CD14-positive monocyte (primary cell): ENCODE data around the gene AQP12B. TPM values are rescaled to one million over a fixed set of nuclear protein-coding genes. Genes with fewer than 3 reads are reported as not detected.
"Not testable (repeated sequence)": the region's sequence is repeated elsewhere in the genome, so short reads cannot be mapped to it uniquely, and the experiment has no call there.

Source experiments
- DNase-seq, 3 donors: peaks; one replicate each; pipeline ENCODE4 v3.0.0-alpha.2; 2011 to 2022
- H2AFZ ChIP-seq: 2 replicates; pipeline ENCODE4 v1.6.0; 2012; ENCODE audit warnings: mild to moderate bottlenecking, low read depth, low read length, inconsistent platforms; ENCODE audit not compliant: insufficient read depth, poor library complexity, severe bottlenecking
- H3K27ac ChIP-seq, 2 donors: 1 replicate in 1 of 2; 2 replicates in 1 of 2; pipeline ENCODE4 v1.5.1; 2012 to 2013; ENCODE audit warnings: low read length in 2 of 2, control low read depth in 1 of 2, inconsistent platforms in 1 of 2, low read depth in 1 of 2, mild to moderate bottlenecking in 1 of 2
- H3K27me3 ChIP-seq, 2 donors: one replicate each; pipeline versions ENCODE4 v1.6.0 to v1.6.1; 2011 to 2013; ENCODE audit warnings: low read length in 2 of 2; ENCODE audit not compliant: control insufficient read depth in 2 of 2, insufficient read depth in 2 of 2
- H3K36me3 ChIP-seq, 2 donors: replicated peaks in 1 of 2; 1 replicate in 1 of 2; 2 replicates in 1 of 2; pipeline versions ENCODE4 v1.5.1 to v1.6.1; 2012 to 2013; ENCODE audit warnings: low read length in 2 of 2, control low read depth in 1 of 2, inconsistent platforms in 1 of 2, mild to moderate bottlenecking in 1 of 2; ENCODE audit not compliant: insufficient read depth in 2 of 2, control insufficient read depth in 1 of 2
- H3K4me1 ChIP-seq, 2 donors: 1 replicate in 1 of 2; 2 replicates in 1 of 2; pipeline versions ENCODE4 v1.5.1 to v1.6.1; 2012 to 2013; ENCODE audit warnings: low read length in 2 of 2, control low read depth in 1 of 2, inconsistent platforms in 1 of 2, mild to moderate bottlenecking in 1 of 2, moderate library complexity in 1 of 2; ENCODE audit not compliant: insufficient read depth in 2 of 2, control insufficient read depth in 1 of 2
- H3K4me2 ChIP-seq: replicated peaks from 2 replicates; pipeline ENCODE3; 2012; ENCODE audit warnings: low read length, moderate library complexity, mild to moderate bottlenecking; ENCODE audit not compliant: poor library complexity, severe bottlenecking; ENCODE audit errors: extremely low read depth
- H3K4me3 ChIP-seq, 3 experiments: fragments of 200-600 bp in 1 of 3; sonication (generic) in 1 of 3; replicated peaks in 1 of 3; 1 replicate in 2 of 3; 2 replicates in 1 of 3; pipeline ENCODE4 v1.5.1; 2011 to 2013; ENCODE audit warnings: low read length in 3 of 3, mild to moderate bottlenecking in 3 of 3, control low read depth in 2 of 3, low read depth in 2 of 3, inconsistent platforms in 1 of 3, moderate library complexity in 1 of 3
- H3K79me2 ChIP-seq: 2 replicates; pipeline ENCODE4 v1.6.0; 2012; ENCODE audit warnings: mild to moderate bottlenecking, control low read depth, inconsistent platforms, low read length, moderate library complexity; ENCODE audit not compliant: insufficient read depth
- H3K9ac ChIP-seq: 2 replicates; pipeline ENCODE4 v1.6.0; 2017; ENCODE audit warnings: low read length, mild to moderate bottlenecking; ENCODE audit not compliant: insufficient read depth, poor library complexity, severe bottlenecking
- H3K9me3 ChIP-seq, 2 donors: replicated peaks in 1 of 2; 1 replicate in 1 of 2; 2 replicates in 1 of 2; pipeline versions ENCODE4 v1.5.1 to v1.6.1; 2012 to 2013; ENCODE audit warnings: low read length in 2 of 2, control low read depth in 1 of 2; ENCODE audit not compliant: control insufficient read depth in 1 of 2, insufficient read depth in 1 of 2
- H4K20me1 ChIP-seq: 2 replicates; pipeline ENCODE4 v1.6.0; 2012; ENCODE audit warnings: mild to moderate bottlenecking, low read length, control low read depth, moderate library complexity; ENCODE audit not compliant: insufficient read depth
- H3K27ac Mint-ChIP-seq, 7 donors: one replicate each; pipeline ENCODE4 v1.8.0; 2020; ENCODE audit warnings: mild to moderate bottlenecking in 7 of 7, mixed read lengths in 7 of 7, moderate library complexity in 6 of 7, inconsistent platforms in 2 of 7
- H3K27me3 Mint-ChIP-seq, 3 donors: one replicate each; pipeline ENCODE4 v1.8.0; 2021 to 2022; ENCODE audit warnings: low read depth in 3 of 3, mild to moderate bottlenecking in 3 of 3, mixed read lengths in 3 of 3, moderate library complexity in 3 of 3, inconsistent platforms in 1 of 3
- H3K36me3 Mint-ChIP-seq, 2 donors: one replicate each; pipeline ENCODE4 v1.8.0; 2020; ENCODE audit warnings: mixed read lengths in 2 of 2, inconsistent platforms in 1 of 2, mild to moderate bottlenecking in 1 of 2
- H3K4me1 Mint-ChIP-seq: one replicate; pipeline ENCODE4 v1.8.0; 2020; ENCODE audit warnings: mild to moderate bottlenecking, mixed read lengths
- H3K4me3 Mint-ChIP-seq, 2 donors: one replicate each; pipeline ENCODE4 v1.8.0; 2020; ENCODE audit warnings: mild to moderate bottlenecking in 2 of 2, mixed read lengths in 2 of 2, moderate library complexity in 1 of 2
- H3K9me3 Mint-ChIP-seq, 7 donors: one replicate each; pipeline ENCODE4 v1.8.0; 2020 to 2022; ENCODE audit warnings: mixed read lengths in 7 of 7, mild to moderate bottlenecking in 6 of 7, moderate library complexity in 6 of 7, inconsistent platforms in 2 of 7
- CTCF ChIP-seq: fragments of 200-600 bp; IDR thresholded peaks from one replicate; pipeline ENCODE4 v1.8.0; 2022; ENCODE audit warnings: antibody characterized with exemption, mild to moderate bottlenecking
- WGBS: methylation state at CpG from one replicate; pipeline ENCODE4 v1.1.5; 2013; ENCODE audit warnings: missing lambda C conversion rate; ENCODE audit not compliant: insufficient coverage; 5-methylcytosine and 5-hydroxymethylcytosine counted together
- intact Hi-C, 2 donors: fragments of 100-400 bp; cut with micrococcal nuclease; formaldehyde crosslinking; loops; one replicate each; pipeline versions ENCODE4 v1.15.0 to v1.15.1; 2023
- polyA plus RNA-seq, 3 donors: library from polyadenylated mRNA; depleted of rRNA in 1 of 3; unstranded in 2 of 3; stranded (reverse) in 1 of 3; fragments of 300-500 nt in 2 of 3; fragments of >200 nt in 1 of 3; fragmentation: Illumina TruSeq in 2 of 3; gene quantifications; 1 replicate in 2 of 3; 2 replicates in 1 of 3; pipeline ENCODE4 v1.2.3, GENCODE V29; 2012 to 2021

Gene AQP12B
- polyA plus RNA-seq, 3 donors, result not detected

- Mint-ChIP-seq H3K36me3 (no peaks in the 10 kb centered on the region), H3K27ac (no peak overlapping the region), H3K4me3 (no peak overlapping the region), H3K9me3 (no peaks in the 10 kb centered on the region), H3K27me3 (peaks cover 5 to 7% (median 6%) of the 10 kb centered on the region in 3 donors), H3K4me1 (peaks cover 15% of the 10 kb centered on the region)
- Histone ChIP-seq H3K27me3 (no peaks in the 10 kb centered on the region), H3K9ac (no peak overlapping the region), H3K36me3 (no peaks in the 10 kb centered on the region), H2AFZ (no peak overlapping the region), H3K4me2 (no peak overlapping the region), H3K9me3 (no peaks in the 10 kb centered on the region), H4K20me1 (no peaks in the 10 kb centered on the region), H3K27ac (no peak overlapping the region), H3K4me1 (peaks cover 11 to 13% of the 10 kb centered on the region in 2 donors), H3K4me3 (no peak overlapping the region), H3K79me2 (no peaks in the 10 kb centered on the region)
- TF ChIP-seq CTCF, result no peak
- intact Hi-C loops, result loop anchor here (5.0 kb wide), 1 partner anchor 189 kb away; no protein-coding TSS in a partner anchor
- no peak for DNase-seq
- 87% methylated on average over 67 of the region's 67 CpGs for WGBS
These were observed 18.5 kb upstream of the AQP12B start for GRCh38 chr2:240701091-240701735.

GRCh38 chr2:240700616-240701015 lies 17.9 kb upstream of the AQP12B start:
- intact Hi-C loops, result loop anchor here (5.0 kb wide), 1 partner anchor 188 kb away; no protein-coding TSS in a partner anchor
- H3K9me3 ChIP-seq, H3K36me3 ChIP-seq, H2AFZ ChIP-seq, H3K4me1 ChIP-seq, H3K4me1 Mint-ChIP-seq, H3K79me2 ChIP-seq, H3K27me3 Mint-ChIP-seq, H3K9ac ChIP-seq, H3K4me3 ChIP-seq, H4K20me1 ChIP-seq, DNase-seq, H3K4me3 Mint-ChIP-seq, H3K27me3 ChIP-seq, H3K27ac Mint-ChIP-seq, H3K27ac ChIP-seq, H3K4me2 ChIP-seq, H3K36me3 Mint-ChIP-seq, H3K9me3 Mint-ChIP-seq: not testable (repeated sequence)
- WGBS, result 100% methylated on average over 10 of the region's 21 CpGs

- 56% methylated on average over 3 of the region's 8 CpGs for WGBS
These were observed 17.1 kb upstream of the AQP12B start for GRCh38 chr2:240699835-240700234.

GRCh38 chr2:240698852-240699561 lies 16.3 kb upstream of the AQP12B start:
- H3K9me3 ChIP-seq, H3K4me1 ChIP-seq, intact Hi-C loops, H3K9ac ChIP-seq, H3K36me3 Mint-ChIP-seq, H3K4me3 ChIP-seq, H3K27ac Mint-ChIP-seq, H3K4me2 ChIP-seq, H3K27me3 ChIP-seq, H3K27me3 Mint-ChIP-seq, H3K4me1 Mint-ChIP-seq, H4K20me1 ChIP-seq, H3K36me3 ChIP-seq, H2AFZ ChIP-seq, H3K27ac ChIP-seq, H3K4me3 Mint-ChIP-seq, H3K79me2 ChIP-seq, DNase-seq, H3K9me3 Mint-ChIP-seq: not testable (repeated sequence)
- WGBS, result no CpG with 5 or more reads among the region's 33 CpGs

More at GRCh38 chr2:240699835-240700234, 17.1 kb upstream of the AQP12B start:
- H3K4me3 Mint-ChIP-seq, H3K9me3 Mint-ChIP-seq, H4K20me1 ChIP-seq, DNase-seq, H3K27ac Mint-ChIP-seq, H3K4me3 ChIP-seq, H3K36me3 Mint-ChIP-seq, H3K4me1 Mint-ChIP-seq, H3K27me3 ChIP-seq, H3K4me2 ChIP-seq, H2AFZ ChIP-seq, H3K27me3 Mint-ChIP-seq, H3K79me2 ChIP-seq, H3K36me3 ChIP-seq, H3K4me1 ChIP-seq, H3K9me3 ChIP-seq, H3K9ac ChIP-seq, H3K27ac ChIP-seq: not testable (repeated sequence)
- intact Hi-C loops, result loop anchor here (5.0 kb wide), 1 partner anchor 188 kb away; no protein-coding TSS in a partner anchor
